ENCODE measurements around the gene FBXO5. TPM values are rescaled to one million over a fixed set of nuclear protein-coding genes. Genes with fewer than 3 reads are reported as not detected.

The FBXO5 gene, protein sequence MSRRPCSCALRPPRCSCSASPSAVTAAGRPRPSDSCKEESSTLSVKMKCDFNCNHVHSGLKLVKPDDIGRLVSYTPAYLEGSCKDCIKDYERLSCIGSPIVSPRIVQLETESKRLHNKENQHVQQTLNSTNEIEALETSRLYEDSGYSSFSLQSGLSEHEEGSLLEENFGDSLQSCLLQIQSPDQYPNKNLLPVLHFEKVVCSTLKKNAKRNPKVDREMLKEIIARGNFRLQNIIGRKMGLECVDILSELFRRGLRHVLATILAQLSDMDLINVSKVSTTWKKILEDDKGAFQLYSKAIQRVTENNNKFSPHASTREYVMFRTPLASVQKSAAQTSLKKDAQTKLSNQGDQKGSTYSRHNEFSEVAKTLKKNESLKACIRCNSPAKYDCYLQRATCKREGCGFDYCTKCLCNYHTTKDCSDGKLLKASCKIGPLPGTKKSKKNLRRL
- 24.1 TPM for total RNA-seq
- polyA plus RNA-seq = 3.3 TPM

DNA sequence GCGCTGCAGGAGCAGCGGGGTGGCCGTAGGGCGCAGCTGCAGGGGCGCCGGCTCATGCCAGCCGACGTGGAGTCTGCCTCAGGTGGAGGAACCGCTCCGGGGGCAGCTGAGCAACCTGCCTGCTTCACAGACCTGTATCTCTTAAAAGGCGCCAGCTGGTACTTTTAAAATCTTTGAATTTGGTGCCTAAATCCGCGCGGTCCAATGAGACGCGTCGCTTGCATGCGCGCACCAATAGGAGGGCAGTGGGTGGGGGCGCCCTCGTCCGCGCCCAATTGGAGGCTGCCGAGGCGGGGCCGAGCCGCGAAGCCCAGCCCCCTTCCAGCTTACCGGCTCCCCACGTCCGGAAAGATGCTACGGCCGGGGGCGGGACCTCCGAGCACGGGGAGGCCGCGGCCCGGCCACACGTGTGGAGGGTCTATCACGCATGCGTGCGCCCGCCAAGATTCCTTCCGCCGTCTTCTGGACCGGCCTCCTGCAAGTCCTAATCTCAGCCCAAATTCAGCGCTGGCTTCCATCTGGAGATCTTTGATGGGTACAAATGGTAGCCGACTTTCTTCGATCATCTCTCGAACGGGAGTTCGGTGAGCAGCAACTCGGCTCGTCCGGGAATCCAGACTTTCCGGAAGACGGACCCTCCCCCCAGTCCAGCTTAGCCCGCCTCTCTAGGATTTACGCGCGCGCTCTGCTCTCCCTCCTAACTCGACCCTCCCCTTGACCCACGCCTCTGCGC, at the start of gene FBXO5:
FBXO5 (minus strand) TSS at position 138 of the 733 bp plus-strand sequence; CDS start at position 56, 82 bp downstream.
- Histone ChIP-seq H3K4me1 (ENCODE audit: insufficient read depth) (no peaks in the 10 kb centered on the region), H3K4me3 (ENCODE audit: low read depth, low read length) (peak within 1 kb of the TSS; percentile 68), H3K27ac (ENCODE audit: low read depth) (peak within 1 kb of the TSS; percentile 66), H3K36me3 (ENCODE audit: insufficient read depth) (no peaks in the 10 kb centered on the region)
- under 1% methylated on average over 66 of the region's 66 CpGs for WGBS
- peak; percentile 94 for DNase-seq (ENCODE audit: extremely low spot score)

DNA sequence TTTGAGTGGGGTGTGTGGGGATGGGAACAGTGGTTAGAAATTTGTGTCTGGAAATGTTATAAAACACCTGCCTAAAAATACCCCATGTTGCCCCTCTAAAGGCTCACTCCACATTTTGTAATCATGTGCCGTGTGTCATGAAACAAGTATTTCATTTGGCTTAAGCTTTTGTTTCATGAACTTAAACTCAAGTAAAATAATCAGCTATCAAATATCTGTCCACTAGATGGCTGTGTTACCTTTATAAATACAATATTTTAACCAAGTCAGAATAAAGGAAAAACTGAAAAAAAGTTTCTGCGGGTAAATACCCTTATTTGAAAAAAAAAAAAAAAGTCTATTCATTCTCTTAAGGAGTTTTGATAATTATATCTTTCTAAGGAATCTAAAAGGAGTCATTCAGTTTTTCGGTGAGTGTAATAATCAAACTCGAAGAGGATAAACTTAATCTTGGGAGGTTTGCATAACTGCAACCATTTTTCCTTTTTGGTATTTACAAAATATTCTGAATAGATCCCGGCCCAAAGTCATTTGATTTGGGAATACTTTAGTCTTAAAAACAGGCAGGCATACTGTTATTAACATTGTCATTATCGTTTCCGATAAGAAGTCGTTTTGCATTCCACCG, 49.5 kb upstream of the FBXO5 start:
- WGBS = 66% methylated on average over 9 of the region's 9 CpGs
- Histone ChIP-seq H3K36me3 (ENCODE audit: insufficient read depth) (no peaks in the 10 kb centered on the region), H3K4me3 (ENCODE audit: low read depth, low read length) (no peak overlapping the region), H3K4me1 (ENCODE audit: insufficient read depth) (no peaks in the 10 kb centered on the region), H3K27ac (ENCODE audit: low read depth) (no peak overlapping the region)
- DNase-seq (ENCODE audit: extremely low spot score) = no peak

DNA sequence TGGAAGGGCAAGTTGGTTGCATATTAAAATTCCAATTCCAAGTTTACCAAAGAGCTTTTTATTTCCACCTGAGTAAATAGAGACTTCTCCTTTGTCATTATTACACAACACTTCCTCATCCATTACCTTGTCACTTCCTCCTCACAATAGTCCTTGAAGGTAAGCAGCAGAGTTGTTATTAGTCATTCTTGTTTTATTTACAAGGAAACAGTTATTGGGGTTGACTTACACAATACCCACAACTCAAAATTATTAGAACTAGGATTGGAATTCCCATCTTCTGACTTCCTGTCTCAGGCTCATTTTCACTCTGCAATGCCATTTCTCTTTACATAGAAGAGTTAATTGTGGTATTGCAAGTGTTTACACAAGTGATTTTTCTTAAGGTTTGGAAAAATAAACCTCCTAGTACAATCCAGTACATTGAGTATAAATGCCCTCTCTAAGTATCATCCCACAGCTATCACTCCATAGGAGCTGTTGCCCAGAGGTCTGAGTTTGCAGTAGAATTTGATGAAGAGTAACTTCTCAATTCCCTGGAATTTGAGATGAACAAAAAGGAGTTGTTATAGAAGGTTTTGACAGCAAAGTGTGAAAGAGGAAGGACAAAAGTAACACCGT, 48.6 kb upstream of the FBXO5 start:
- Histone ChIP-seq H3K4me3 (ENCODE audit: low read depth, low read length) (no peak overlapping the region), H3K27ac (ENCODE audit: low read depth) (no peak overlapping the region), H3K4me1 (ENCODE audit: insufficient read depth) (no peaks in the 10 kb centered on the region), H3K36me3 (ENCODE audit: insufficient read depth) (no peaks in the 10 kb centered on the region)
- WGBS = 55% methylated on average over 1 of the region's 1 CpG
- no peak for DNase-seq (ENCODE audit: extremely low spot score)

DNA sequence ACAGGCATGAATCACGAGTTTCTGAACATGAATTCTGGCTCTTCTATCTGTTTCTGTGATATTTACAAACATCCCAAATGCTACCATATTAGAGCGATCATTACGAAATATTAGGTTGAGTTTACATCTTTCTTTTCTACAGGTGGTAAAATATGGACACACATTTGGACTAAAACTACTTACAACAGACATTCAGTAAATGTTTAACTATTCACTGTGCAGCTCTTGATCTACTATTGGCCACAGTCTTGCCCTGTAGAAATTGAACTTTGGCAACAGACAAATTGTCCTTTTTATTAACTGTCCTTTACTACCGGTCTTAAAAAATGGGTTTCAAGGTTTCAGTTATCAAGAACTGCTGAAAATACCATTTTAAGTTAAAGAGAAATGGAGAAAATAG, 46.1 kb upstream of the FBXO5 start:
- DNase-seq (ENCODE audit: extremely low spot score) = no peak
- no peak overlapping the region for H3K27ac ChIP-seq (ENCODE audit: low read depth)
- no peak overlapping the region for H3K4me3 ChIP-seq (ENCODE audit: low read depth, low read length)
- H3K4me1 ChIP-seq (ENCODE audit: insufficient read depth) = no peaks in the 10 kb centered on the region
- no peaks in the 10 kb centered on the region for H3K36me3 ChIP-seq (ENCODE audit: insufficient read depth)
- 63% methylated on average over 4 of the region's 4 CpGs for WGBS

DNA sequence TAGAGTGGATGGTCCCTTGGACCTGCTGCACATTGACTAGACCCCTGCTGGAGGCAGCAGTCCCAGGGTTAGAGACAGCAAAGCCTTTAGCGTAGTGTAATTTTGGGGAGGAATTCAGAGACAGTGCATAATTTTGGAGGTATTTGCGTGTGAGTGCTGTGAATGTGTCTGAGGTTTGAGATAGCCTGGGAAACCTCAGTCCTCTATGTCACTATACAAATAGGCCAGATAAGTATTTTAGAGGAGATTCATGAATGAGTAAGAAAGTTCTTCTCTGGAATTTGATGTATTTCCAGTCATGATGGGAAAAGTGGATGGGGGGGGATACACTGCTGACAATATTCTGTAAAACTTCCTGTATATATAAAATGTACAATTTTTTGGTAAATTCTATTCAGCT, 45.4 kb upstream of the FBXO5 start:
- H3K4me1 ChIP-seq (ENCODE audit: insufficient read depth) = no peaks in the 10 kb centered on the region
- no peak overlapping the region for H3K4me3 ChIP-seq (ENCODE audit: low read depth, low read length)
- no peak overlapping the region for H3K27ac ChIP-seq (ENCODE audit: low read depth)
- H3K36me3 ChIP-seq (ENCODE audit: insufficient read depth) = no peaks in the 10 kb centered on the region
- DNase-seq (ENCODE audit: extremely low spot score) = no peak
- 94% methylated on average over 2 of the region's 2 CpGs for WGBS

DNA sequence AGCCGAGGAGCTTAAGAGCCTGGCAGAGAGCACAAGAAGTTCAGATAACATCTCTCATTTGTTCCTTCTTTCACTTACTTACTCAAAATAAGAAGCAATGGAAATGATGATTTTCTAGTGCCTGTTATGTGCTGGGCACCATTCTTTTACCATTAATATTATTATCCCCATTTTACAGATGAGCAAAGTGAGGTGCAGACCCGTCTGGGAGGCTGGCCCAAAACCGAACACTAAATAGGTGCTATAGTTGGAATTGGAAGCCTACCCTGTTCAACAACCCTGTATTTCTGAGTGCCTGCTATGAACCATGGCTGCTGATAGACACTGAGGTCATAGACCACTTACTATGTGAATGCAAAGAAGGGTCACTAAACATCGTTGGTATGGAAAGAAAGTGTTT, 44.6 kb upstream of the FBXO5 start:
- H3K4me3 ChIP-seq (ENCODE audit: low read depth, low read length) = no peak overlapping the region
- H3K36me3 ChIP-seq (ENCODE audit: insufficient read depth) = no peaks in the 10 kb centered on the region
- H3K4me1 ChIP-seq (ENCODE audit: insufficient read depth) = no peaks in the 10 kb centered on the region
- no peak for DNase-seq (ENCODE audit: extremely low spot score)
- 83% methylated on average over 4 of the region's 4 CpGs for WGBS
- no peak overlapping the region for H3K27ac ChIP-seq (ENCODE audit: low read depth)

DNA sequence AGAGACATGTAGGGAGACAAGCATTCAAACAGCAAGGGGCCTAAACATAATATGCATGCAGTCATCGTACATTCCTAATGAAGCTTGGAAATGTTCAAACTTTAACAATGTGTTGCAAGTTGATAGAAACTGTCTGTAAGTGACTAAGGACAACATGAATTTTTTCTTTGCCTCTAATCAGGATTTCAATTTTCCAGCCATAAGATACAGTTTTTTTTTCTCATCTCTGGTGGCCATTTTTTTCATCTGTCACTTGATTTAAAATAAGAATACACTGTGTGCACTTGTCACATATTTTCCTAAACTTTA, 41.8 kb upstream of the FBXO5 start:
- no peaks in the 10 kb centered on the region for H3K36me3 ChIP-seq (ENCODE audit: insufficient read depth)
- H3K4me1 ChIP-seq (ENCODE audit: insufficient read depth) = no peaks in the 10 kb centered on the region
- DNase-seq (ENCODE audit: extremely low spot score) = no peak
- no peak overlapping the region for H3K4me3 ChIP-seq (ENCODE audit: low read depth, low read length)
- WGBS = 10% methylated on average over 1 of the region's 1 CpG
- H3K27ac ChIP-seq (ENCODE audit: low read depth) = no peak overlapping the region

DNA sequence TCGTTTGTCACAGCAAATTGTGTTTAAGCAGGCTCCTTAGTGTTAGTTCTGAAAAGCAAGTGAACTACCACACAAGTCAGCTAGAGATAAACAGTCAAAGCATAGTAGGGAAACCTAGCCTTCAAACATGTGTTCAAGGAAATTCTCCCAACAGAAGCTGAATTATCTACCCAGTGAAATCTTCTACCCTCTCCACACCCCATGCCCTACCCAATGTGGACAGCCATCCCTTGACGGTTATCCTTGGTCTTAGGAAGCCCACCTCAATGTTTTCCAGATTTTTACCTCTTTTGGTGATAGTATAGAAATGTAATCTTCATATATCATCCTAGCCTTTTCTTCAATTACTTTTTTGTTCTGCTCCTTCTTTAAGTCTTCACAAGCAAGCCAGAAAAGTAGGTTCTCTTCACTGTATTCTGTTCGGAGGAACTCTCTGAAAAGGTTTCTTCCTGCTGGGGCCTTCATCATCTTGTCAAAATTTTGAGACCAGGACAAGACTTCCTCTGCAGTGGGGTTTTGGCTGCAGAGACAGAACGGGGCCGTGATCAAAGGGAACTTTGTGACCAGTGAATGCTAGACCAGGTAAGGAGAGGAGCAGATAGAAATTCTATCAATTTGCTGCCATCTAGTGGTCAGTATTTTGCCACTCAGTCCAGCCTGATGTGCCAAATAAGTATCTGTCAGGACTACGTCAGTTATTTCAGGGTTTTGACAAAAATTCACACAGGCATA, 41.3 kb upstream of the FBXO5 start:
- no peak for DNase-seq (ENCODE audit: extremely low spot score)
- no peak overlapping the region for H3K27ac ChIP-seq (ENCODE audit: low read depth)
- H3K36me3 ChIP-seq (ENCODE audit: insufficient read depth) = no peaks in the 10 kb centered on the region
- H3K4me1 ChIP-seq (ENCODE audit: insufficient read depth) = no peaks in the 10 kb centered on the region
- WGBS = 47% methylated on average over 6 of the region's 6 CpGs
- no peak overlapping the region for H3K4me3 ChIP-seq (ENCODE audit: low read depth, low read length)

DNA sequence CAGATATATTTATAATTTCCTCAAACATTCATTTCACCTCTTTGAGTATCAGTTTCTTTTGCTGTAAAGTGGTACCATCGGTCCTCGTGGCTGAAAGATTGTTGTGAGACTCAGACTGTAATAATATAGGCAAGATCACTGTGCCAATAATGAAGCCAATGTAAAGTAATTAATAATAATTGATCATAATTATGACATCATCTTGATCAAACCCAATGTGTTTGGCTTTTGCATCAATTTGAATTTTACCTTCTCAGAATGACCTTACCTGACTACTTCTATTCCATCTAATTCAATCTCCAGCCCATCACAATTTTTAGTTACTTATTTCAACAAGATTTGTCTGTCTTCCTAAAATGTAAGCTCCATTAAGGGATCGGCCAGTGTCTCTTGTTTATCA, 35.5 kb upstream of the FBXO5 start:
- whole genome bisulfite sequencing = 97% methylated on average over 3 of the region's 3 CpGs
- no peak overlapping the region for H3K4me3 ChIP-seq (ENCODE audit: low read depth, low read length)
- DNase-seq (ENCODE audit: extremely low spot score) = no peak
- H3K36me3 ChIP-seq (ENCODE audit: insufficient read depth) = no peaks in the 10 kb centered on the region
- no peaks in the 10 kb centered on the region for H3K4me1 ChIP-seq (ENCODE audit: insufficient read depth)
- no peak overlapping the region for H3K27ac ChIP-seq (ENCODE audit: low read depth)

DNA sequence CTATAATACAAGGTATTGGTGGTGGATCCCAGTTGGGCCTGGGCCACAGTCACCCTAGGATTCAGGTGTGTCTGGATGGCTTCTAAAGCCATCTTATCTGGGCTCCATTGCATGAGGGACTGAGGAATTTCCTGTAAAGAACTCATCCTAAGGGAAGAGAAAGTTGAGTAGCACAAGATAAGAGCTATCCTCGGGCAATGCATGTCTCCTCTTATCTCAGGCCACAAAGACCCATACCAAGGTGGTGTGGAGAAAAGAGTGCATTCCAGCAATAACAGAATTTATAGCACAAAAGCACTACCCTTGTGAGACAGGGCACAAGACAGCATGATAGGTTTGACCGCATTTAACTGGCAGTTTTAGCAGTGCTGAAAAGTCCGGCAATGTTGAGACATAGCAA, 34.0 kb upstream of the FBXO5 start:
- 77% methylated on average over 3 of the region's 3 CpGs for WGBS
- no peak overlapping the region for H3K27ac ChIP-seq (ENCODE audit: low read depth)
- no peaks in the 10 kb centered on the region for H3K36me3 ChIP-seq (ENCODE audit: insufficient read depth)
- DNase-seq (ENCODE audit: extremely low spot score) = no peak
- no peak overlapping the region for H3K4me3 ChIP-seq (ENCODE audit: low read depth, low read length)
- no peaks in the 10 kb centered on the region for H3K4me1 ChIP-seq (ENCODE audit: insufficient read depth)

DNA sequence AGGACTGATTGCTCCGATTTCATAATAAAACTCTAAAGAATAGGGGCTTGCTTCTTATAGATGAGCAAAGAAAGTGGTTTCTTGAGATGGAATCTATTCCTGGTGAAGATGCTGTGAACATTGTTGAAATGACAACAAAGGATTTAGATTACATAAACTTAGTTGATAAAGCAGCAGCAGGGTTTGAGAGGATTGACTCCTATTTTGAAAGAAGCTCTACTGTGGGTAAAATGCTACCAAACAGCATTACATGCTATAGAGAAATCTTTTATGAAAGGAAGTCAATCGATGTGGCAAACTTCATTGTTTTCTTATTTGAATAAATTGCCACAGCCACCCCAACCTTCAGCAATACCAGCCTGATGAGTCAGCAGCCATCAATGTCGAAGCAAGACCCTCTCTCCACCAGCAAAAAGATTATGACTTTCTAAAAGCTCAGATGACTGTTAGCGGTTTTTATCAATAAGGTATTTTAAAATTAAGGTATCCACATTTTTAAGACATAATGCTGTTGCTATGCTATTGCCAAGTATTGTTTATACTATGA, 32.3 kb upstream of the FBXO5 start:
- 75% methylated on average over 4 of the region's 4 CpGs for WGBS
- DNase-seq (ENCODE audit: extremely low spot score) = no peak

DNA sequence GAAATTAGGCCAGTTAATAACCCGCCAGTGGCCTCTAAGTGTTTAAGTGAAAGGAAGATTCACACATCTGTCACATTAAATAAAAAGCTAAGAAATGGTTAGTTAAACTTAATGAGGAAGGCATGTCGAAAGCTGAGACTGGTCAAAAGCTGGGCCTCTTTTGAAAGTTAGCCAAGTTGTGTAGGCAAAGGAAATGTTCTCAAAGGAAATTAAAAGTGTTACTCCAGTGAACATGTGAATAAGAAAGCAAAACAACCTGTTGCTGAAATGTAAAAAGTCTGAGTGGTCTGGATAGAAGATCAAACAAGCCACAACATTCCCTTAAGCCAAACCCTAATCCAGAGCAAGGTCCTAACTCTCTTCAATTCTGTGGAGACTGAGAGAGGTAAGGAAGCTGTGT, 30.6 kb upstream of the FBXO5 start:
- WGBS = 77% methylated on average over 2 of the region's 2 CpGs

More for the DNA sequence above, 32.3 kb upstream of the FBXO5 start:
- Histone ChIP-seq H3K4me1 (ENCODE audit: insufficient read depth) (no peaks in the 10 kb centered on the region), H3K36me3 (ENCODE audit: insufficient read depth) (no peaks in the 10 kb centered on the region), H3K27ac (ENCODE audit: low read depth) (no peak overlapping the region), H3K4me3 (ENCODE audit: low read depth, low read length) (no peak overlapping the region)

DNA sequence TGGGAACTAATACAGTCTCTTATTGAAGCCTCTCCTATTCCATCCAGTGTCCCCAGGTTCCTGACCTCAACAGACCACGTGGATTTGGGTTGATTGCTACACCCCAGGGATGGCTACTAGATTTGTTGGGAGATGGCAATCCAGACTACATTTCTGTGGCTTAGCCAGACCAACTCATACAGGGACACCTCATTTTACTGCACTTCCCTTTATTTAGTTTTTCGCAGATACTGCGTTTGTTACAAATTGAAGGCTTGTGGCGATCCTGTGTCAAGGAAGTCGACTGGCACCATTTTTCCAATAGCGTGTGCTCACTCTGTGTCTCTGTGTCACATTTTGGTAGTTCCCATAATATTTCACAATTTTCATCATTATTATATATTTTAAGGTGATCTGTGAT, 30.0 kb upstream of the FBXO5 start:
- no peak for DNase-seq (ENCODE audit: extremely low spot score)
- H3K36me3 ChIP-seq (ENCODE audit: insufficient read depth) = no peaks in the 10 kb centered on the region
- no peak overlapping the region for H3K27ac ChIP-seq (ENCODE audit: low read depth)
- H3K4me3 ChIP-seq (ENCODE audit: low read depth, low read length) = no peak overlapping the region
- WGBS = 89% methylated on average over 6 of the region's 6 CpGs
- H3K4me1 ChIP-seq (ENCODE audit: insufficient read depth) = no peaks in the 10 kb centered on the region

More for the DNA sequence above, 30.6 kb upstream of the FBXO5 start:
- no peak overlapping the region for H3K4me3 ChIP-seq (ENCODE audit: low read depth, low read length)
- H3K27ac ChIP-seq (ENCODE audit: low read depth) = no peak overlapping the region
- DNase-seq (ENCODE audit: extremely low spot score) = no peak
- H3K36me3 ChIP-seq (ENCODE audit: insufficient read depth) = no peaks in the 10 kb centered on the region
- H3K4me1 ChIP-seq (ENCODE audit: insufficient read depth) = no peaks in the 10 kb centered on the region
